Activated CD8-positive, alpha-beta T cell treated with anti-CD3 and anti-CD28 coated beads, Interleukin-2, amount 10 ng/mL, durations not matched to agents 7 days and 5 days (primary cell): ENCODE results near the gene BPGM. TPM values are rescaled to one million over a fixed set of nuclear protein-coding genes. Genes with fewer than 3 reads are reported as not detected.
A peak's percentile ranks its signal among the peaks of the same experiment; 100 is the strongest.

ENCODE experiments used
- ATAC-seq: fragments of 150-1000 bp; cut with Tn5 transposase; one replicate; pipeline ENCODE4 v1.10.0; 2021; ENCODE audit warnings: moderate library complexity
- CTCF ChIA-PET: fragments of 350-600 bp; sonication (Branson Sonifier 250); formaldehyde crosslinking; loops from one replicate; lab custom pipeline; 2021; ENCODE audit warnings: antibody characterized with exemption; lab: Charles Lee
- POLR2A ChIA-PET: fragments of 350-600 bp; sonication (Branson Sonifier 250); formaldehyde crosslinking; loops from one replicate; lab custom pipeline; 2021; ENCODE audit warnings: antibody characterized with exemption; lab: Charles Lee
- DNase-seq: peaks from one replicate; pipeline ENCODE4 v3.0.0-alpha.2; 2020
- H3K27ac Mint-ChIP-seq: one replicate; pipeline ENCODE4 v1.8.0; 2021; ENCODE audit warnings: mild to moderate bottlenecking, mixed read lengths
- H3K27me3 Mint-ChIP-seq: one replicate; pipeline ENCODE4 v1.8.0; 2021; ENCODE audit warnings: low read depth, mixed read lengths
- H3K36me3 Mint-ChIP-seq: one replicate; pipeline ENCODE4 v1.8.0; 2021; ENCODE audit warnings: low read depth, mixed read lengths
- H3K4me1 Mint-ChIP-seq: one replicate; pipeline ENCODE4 v1.8.0; 2021; ENCODE audit warnings: low read depth, mixed read lengths
- H3K4me3 Mint-ChIP-seq: one replicate; pipeline ENCODE4 v1.8.0; 2021; ENCODE audit warnings: mild to moderate bottlenecking, mixed read lengths
- H3K9me3 Mint-ChIP-seq: one replicate; pipeline ENCODE4 v1.8.0; 2022; ENCODE audit warnings: mixed read lengths; ENCODE audit not compliant: insufficient read depth
- total RNA-seq, 2 experiments: library from RNA; stranded (reverse); gene quantifications; one replicate each; pipeline ENCODE4 v1.2.3, GENCODE V29; 2021

The BPGM gene
- total RNA-seq, 2 experiments from 2014 or later, result 11.9 to 12.2 TPM

- no peak for DNase-seq
- Mint-ChIP-seq H3K27me3 (no peaks in the 10 kb centered on the region), H3K9me3 (no peaks in the 10 kb centered on the region), H3K36me3 (no peaks in the 10 kb centered on the region), H3K4me1 (no peaks in the 10 kb centered on the region), H3K4me3 (no peak overlapping the region), H3K27ac (no peak overlapping the region)
- ChIA-PET CTCF (interaction anchor here (0.6 to 3.3 kb wide), 13 partner anchors 8 to 444 kb away, joined by 3 to 13 read pairs (median 4); no protein-coding TSS in a partner anchor), POLR2A (no interaction called here)
- peak; percentile 44 for ATAC-seq
These were observed 78.0 kb downstream of the BPGM start for GRCh38 chr7:134724606-134725005.

- ATAC-seq (no peak), DNase-seq (no peak)
- Mint-ChIP-seq H3K27ac (no peak overlapping the region), H3K4me1 (no peaks in the 10 kb centered on the region), H3K36me3 (no peaks in the 10 kb centered on the region), H3K9me3 (no peaks in the 10 kb centered on the region), H3K27me3 (peaks cover 4% of the 10 kb centered on the region), H3K4me3 (no peak overlapping the region)
- CTCF ChIA-PET, result interaction anchor here (1.1 to 3.3 kb wide), 2 partner anchors 24 to 25 kb away, joined by 3 to 13 read pairs; no protein-coding TSS in a partner anchor
- POLR2A ChIA-PET, result no interaction called here
These were observed 79.9 kb downstream of the BPGM start for GRCh38 chr7:134726581-134726980.

- no peak for DNase-seq
- Mint-ChIP-seq H3K27me3 (peaks cover 4% of the 10 kb centered on the region), H3K4me1 (no peaks in the 10 kb centered on the region)
These were observed 81.1 kb downstream of the BPGM start for GRCh38 chr7:134727711-134728110.

More at GRCh38 chr7:134727711-134728110, 81.1 kb downstream of the BPGM start:
- no peak overlapping the region for H3K27ac Mint-ChIP-seq
- CTCF ChIA-PET, result interaction anchor here (1.1 to 1.2 kb wide), 3 partner anchors 21 to 24 kb away, joined by 3 to 4 read pairs (median 3); no protein-coding TSS in a partner anchor
- ATAC-seq, result no peak
- H3K4me3 Mint-ChIP-seq, result no peak overlapping the region
- POLR2A ChIA-PET, result no interaction called here
- H3K36me3 Mint-ChIP-seq, result no peaks in the 10 kb centered on the region
- no peaks in the 10 kb centered on the region for H3K9me3 Mint-ChIP-seq

Other genes starting within 250 kb of the BPGM start
- gene AKR1B1, start 187.8 kb upstream of the BPGM start, total RNA-seq, result 100 to 1,000 TPM in 1 of 2 experiments, 10 to 100 TPM in 1; 99.8 to 101 TPM
- gene AKR1B10, start 119.3 kb upstream of the BPGM start, total RNA-seq, result not detected
- not detected for gene AKR1B15, start 97.7 kb upstream of the BPGM start, total RNA-seq
- gene CALD1, start 132.8 kb downstream of the BPGM start, total RNA-seq, result under 1 TPM in 1 of 2 experiments, not detected in 1; 0.55 TPM